Measurements from ENCODE around the gene FAM228B. TPM values are rescaled to one million over a fixed set of nuclear protein-coding genes. Genes with fewer than 3 reads are reported as not detected.

Gene FAM228B
- total and polyA plus RNA-seq, 5 experiments from 2014 or later: 6.5 to 28.5 (median 8.7) TPM

DNA sequence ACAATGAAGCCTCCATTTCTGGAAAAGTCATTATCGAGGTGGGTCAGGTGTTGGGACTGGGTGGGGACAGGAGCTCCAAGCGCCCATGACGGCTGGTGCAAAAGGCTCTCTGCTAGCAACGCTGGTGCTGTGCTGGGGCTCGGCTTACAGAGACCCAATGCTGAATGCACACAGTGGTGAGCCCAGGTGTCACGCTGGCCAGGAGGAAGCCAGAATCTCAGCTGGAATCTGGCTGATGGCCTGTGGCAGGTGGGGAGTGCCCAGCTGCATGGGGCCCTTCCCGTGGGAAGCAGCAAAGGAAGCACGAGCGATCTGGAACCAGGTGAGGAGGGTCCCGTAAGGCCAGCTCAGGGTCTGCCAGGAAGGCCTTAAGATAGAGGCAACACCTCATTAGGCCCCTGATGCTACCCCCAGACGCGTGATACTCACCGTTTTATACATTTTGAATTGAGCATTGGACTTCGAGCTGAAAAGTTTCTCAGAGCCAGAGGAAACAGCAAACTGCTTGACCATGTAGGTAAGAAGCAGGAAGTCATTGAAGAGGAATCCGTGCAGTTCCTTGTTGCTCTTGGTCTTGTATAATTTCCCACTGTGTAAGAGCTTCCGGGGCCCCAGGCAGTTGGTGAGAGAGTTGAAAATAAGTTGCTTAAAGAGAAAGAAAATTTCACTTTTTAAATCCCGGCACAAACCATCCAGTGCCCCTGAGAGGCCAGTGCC is 86.3 kb downstream of the FAM228B start:
- Mint-ChIP-seq H3K27me3 (no peaks in the 10 kb centered on the region), H3K36me3 (peaks cover 4 to 92% (median 58%) of the 10 kb centered on the region in 3 donors), H3K9me3 (no peaks in the 10 kb centered on the region), H3K27ac (peak overlapping the region in 1 of 10 donors; percentile 65), H3K4me3 (no peak overlapping the region), H3K4me1 (peaks cover 0 to 3% (median 0%) of the 10 kb centered on the region in 4 donors)
- POLR2A ChIA-PET: no interaction called here
- ATAC-seq: no peak
- no peak for DNase-seq

DNA sequence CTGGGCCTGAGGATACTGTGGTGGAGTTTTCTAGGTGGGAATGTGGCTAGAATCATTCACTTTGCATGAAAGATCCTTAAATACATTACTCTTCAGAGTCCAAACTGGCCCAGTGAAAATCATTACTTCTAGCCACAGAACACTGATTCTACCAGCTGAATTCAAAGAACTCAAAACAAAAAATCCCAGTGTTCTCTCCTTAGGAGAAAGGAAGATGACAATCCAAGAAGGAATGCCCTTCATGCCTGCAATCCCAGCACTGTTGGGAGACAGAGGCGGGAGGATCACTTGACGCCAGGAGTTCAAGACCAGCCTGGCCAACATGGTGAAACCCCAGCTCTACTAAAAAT is 86.8 kb downstream of the FAM228B start:
- Mint-ChIP-seq H3K4me3 (no peak overlapping the region), H3K9me3 (no peaks in the 10 kb centered on the region), H3K4me1 (peaks cover 0 to 4% (median 2%) of the 10 kb centered on the region in 4 donors), H3K27me3 (no peaks in the 10 kb centered on the region), H3K27ac (no peak overlapping the region), H3K36me3 (peaks cover 4 to 92% (median 54%) of the 10 kb centered on the region in 3 donors)
- no peak for DNase-seq
- POLR2A ChIA-PET: no interaction called here
- ATAC-seq: no peak

DNA sequence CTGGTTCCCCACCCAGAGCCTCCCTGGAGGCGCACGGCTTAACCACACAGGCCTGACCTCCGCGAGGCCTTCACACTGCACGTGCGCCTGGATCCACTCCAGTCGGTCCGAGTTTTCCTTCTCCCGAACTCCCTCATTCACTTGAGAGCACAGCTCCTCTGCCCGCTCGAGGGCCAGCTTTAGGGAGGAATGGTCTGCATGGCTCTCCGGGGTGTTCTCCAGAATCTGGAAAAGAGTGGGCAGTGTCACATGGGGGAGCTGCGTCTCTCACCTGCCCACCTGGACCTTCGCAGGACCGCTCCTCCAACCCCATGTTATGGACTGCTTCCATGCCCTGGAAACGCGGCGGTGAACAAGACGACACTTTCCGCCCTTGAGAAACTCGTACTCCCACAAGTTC is 87.5 kb downstream of the FAM228B start:
- Mint-ChIP-seq H3K36me3 (peaks cover 4 to 95% (median 50%) of the 10 kb centered on the region in 3 donors), H3K4me1 (peaks cover 0 to 4% (median 2%) of the 10 kb centered on the region in 4 donors), H3K9me3 (no peaks in the 10 kb centered on the region), H3K27ac (no peak overlapping the region), H3K4me3 (no peak overlapping the region), H3K27me3 (no peaks in the 10 kb centered on the region)
- POLR2A ChIA-PET: no interaction called here
- ATAC-seq: no peak
- no peak for DNase-seq

DNA sequence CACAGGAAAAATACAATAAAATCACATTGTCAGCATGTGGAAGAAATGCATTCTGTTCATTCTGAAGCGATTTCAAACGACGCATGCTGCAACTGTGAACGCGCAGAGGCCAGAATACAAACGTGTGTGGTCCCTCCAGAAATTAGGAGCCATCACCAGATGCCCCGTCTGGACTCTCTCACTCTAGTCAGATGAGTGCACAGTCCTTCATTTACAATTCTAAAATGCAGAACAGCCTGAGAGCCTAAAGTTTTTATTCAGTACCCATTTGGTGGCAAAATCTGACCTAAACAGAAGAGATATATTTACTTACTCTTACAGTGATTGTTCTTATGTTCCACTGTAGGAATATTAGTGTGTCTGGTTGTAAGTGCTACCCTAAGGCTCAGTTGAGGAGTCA is 88.1 kb downstream of the FAM228B start:
- Mint-ChIP-seq H3K9me3 (no peaks in the 10 kb centered on the region), H3K36me3 (peaks cover 4 to 97% (median 52%) of the 10 kb centered on the region in 3 donors), H3K27me3 (no peaks in the 10 kb centered on the region), H3K27ac (peak overlapping the region in 1 of 10 donors; percentile 40), H3K4me3 (no peak overlapping the region), H3K4me1 (peaks cover 0 to 4% (median 2%) of the 10 kb centered on the region in 4 donors)
- no peak for DNase-seq
- no peak for ATAC-seq
- POLR2A ChIA-PET: no interaction called here

DNA sequence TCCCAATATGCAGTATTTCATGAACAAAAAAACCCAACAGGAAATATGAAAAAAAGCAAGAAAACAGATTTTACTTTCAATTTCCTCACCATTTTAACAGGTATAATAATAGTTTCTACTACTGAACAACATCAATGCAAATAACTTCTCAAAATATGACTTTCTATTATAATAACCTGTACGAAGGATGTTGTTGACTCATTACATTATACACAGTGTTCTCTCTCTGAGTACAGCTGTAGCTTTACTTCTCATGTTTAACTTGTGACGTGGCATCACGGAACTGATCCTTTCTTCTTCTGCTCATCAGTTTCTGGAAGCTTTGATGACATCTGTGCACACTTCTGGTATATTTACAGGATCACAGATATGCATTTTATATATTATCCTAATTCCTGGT is 91.6 kb downstream of the FAM228B start:
- H3K4me3 Mint-ChIP-seq: no peak overlapping the region
- peak overlapping the region in 3 of 10 donors; percentile 31 to 84 (median 69) for H3K27ac Mint-ChIP-seq
- H3K9me3 Mint-ChIP-seq: no peaks in the 10 kb centered on the region
- peaks cover 0 to 4% (median 2%) of the 10 kb centered on the region in 4 donors for H3K4me1 Mint-ChIP-seq
- DNase-seq (no peak), ATAC-seq (no peak)
- H3K27me3 Mint-ChIP-seq: no peaks in the 10 kb centered on the region
- peaks cover 4 to 88% (median 33%) of the 10 kb centered on the region in 3 donors for H3K36me3 Mint-ChIP-seq
- POLR2A ChIA-PET: interaction anchor here (0.7 kb wide), 1 partner anchor 37 kb away, joined by 3 read pairs; no protein-coding TSS in a partner anchor

Other genes with a start within 250 kb of the FAM228B start
- gene ATAD2B, start 196.3 kb upstream of the FAM228B start, total RNA-seq: 10 to 100 TPM; 40.2 to 41.4 TPM
- gene ATAD2B, start 196.3 kb upstream of the FAM228B start, polyA plus RNA-seq: 10 to 100 TPM in 1 of 3 donors, 1 to 10 TPM in 2; 7.2 to 11.4 (median 7.5) TPM
- 10 to 100 TPM; 14.4 to 14.6 TPM for gene UBXN2A, start 183.0 kb upstream of the FAM228B start, total RNA-seq
- 10 to 100 TPM; 13.1 to 13.6 (median 13.6) TPM for gene UBXN2A, start 183.0 kb upstream of the FAM228B start, polyA plus RNA-seq
- gene MFSD2B, start 113.4 kb upstream of the FAM228B start, total RNA-seq: under 1 TPM in 1 of 2 experiments, not detected in 1; 0.44 TPM
- under 1 TPM in 1 of 3 donors, not detected in 2; 0.14 TPM for gene MFSD2B, start 113.4 kb upstream of the FAM228B start, polyA plus RNA-seq
- 10 to 100 TPM; 14.9 to 15.6 TPM for gene WDCP, start 76.1 kb upstream of the FAM228B start, total RNA-seq
- gene WDCP, start 76.1 kb upstream of the FAM228B start, polyA plus RNA-seq: 1 to 10 TPM; 3.4 to 6.5 (median 5.0) TPM
- gene FKBP1B, start 73.7 kb upstream of the FAM228B start, total RNA-seq: under 1 TPM; 0.39 to 0.49 TPM
- 1 to 10 TPM in 1 of 3 donors, under 1 TPM in 1, not detected in 1; 0.77 to 1.9 TPM for gene FKBP1B, start 73.7 kb upstream of the FAM228B start, polyA plus RNA-seq
- gene SF3B6, start 47.1 kb upstream of the FAM228B start, total RNA-seq: 10 to 100 TPM; 55.8 to 57.7 TPM
- gene SF3B6, start 47.1 kb upstream of the FAM228B start, polyA plus RNA-seq: 100 to 1,000 TPM; 161 to 208 (median 195) TPM
- 1 to 10 TPM in 1 of 2 experiments, not detected in 1; 1.0 TPM for gene TP53I3, start 38.6 kb upstream of the FAM228B start, total RNA-seq
- gene TP53I3, start 38.6 kb upstream of the FAM228B start, polyA plus RNA-seq: under 1 TPM in 2 of 3 donors, not detected in 1; 0.39 to 0.44 TPM
- not detected for gene PFN4, start 135 bp upstream of the FAM228B start, total RNA-seq
- not detected for gene PFN4, start 135 bp upstream of the FAM228B start, polyA plus RNA-seq
- gene FAM228A, start 51.6 kb downstream of the FAM228B start, total RNA-seq: 1 to 10 TPM in 1 of 2 experiments, under 1 TPM in 1; 0.26 to 1.2 TPM
- under 1 TPM in 1 of 3 donors, not detected in 2; 0.14 TPM for gene FAM228A, start 51.6 kb downstream of the FAM228B start, polyA plus RNA-seq
- gene ITSN2, start 237.1 kb downstream of the FAM228B start, total RNA-seq: 100 to 1,000 TPM; 141 to 156 TPM
- gene ITSN2, start 237.1 kb downstream of the FAM228B start, polyA plus RNA-seq: 10 to 100 TPM; 45.9 to 57.8 (median 47.1) TPM

Data from naive thymus-derived CD8-positive, alpha-beta T cell (primary cell).